KBM-7 (cell line): ENCODE data around the gene EPB41L3.
"Not testable (repeated sequence)": the region's sequence is repeated elsewhere in the genome, so short reads cannot be mapped to it uniquely, and the experiment has no call there.

ENCODE experiments used
- DNase-seq: peaks from one replicate; pipeline ENCODE4 v3.0.0-alpha.2; 2015
- in situ Hi-C: fragments of 300-500 bp; cut with MboI; formaldehyde crosslinking; loops from 2 replicates; pipeline ENCODE4 v1.14.3; 2020; ENCODE audit warnings: low sequenced_read_pairs, low pct_unique_long_range_greater_than_20kb, mixed read lengths

EPB41L3 gene

DNA sequence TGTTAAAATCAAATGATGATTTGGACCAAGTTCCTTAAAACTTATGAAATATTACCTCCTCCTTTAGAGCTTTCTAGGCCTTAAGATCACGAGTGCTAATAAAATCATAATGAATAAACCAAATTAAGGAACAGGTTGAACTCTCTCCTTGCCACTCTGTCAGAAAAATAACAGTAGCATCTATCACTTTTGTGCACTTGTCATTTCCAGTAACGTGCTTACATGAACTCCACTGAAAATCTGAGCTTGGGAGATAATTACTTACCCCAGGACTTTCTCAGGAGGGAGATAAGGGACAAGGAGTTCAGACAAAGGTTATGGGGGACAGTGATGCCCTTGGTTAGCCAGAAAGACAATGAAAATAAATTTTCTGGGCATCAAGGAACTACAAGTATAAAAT, 36.0 kb downstream of the EPB41L3 start:
- DNase-seq, result no peak
- in situ Hi-C loops, result no loop called here

DNA sequence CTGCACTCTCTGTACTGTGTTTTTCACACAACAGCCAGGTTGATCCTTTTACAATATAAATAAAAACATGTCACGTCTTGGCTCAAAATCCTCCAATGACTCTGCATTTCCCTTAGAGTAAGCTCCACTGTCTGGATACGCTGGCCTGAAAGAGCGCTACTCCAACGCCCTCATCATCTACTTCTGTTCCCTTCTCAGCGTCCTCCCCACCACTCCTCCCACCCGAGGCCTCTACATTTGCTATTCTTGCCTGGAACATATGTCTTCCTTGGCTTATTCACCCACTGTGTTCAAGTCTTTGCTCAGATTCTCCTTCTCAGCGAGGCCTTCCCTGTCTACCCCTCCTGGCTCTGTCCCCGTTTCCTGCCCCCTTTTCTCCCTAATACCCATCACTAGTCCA, 37.6 kb downstream of the EPB41L3 start:
- no peak for DNase-seq
- in situ Hi-C loops, result no loop called here

DNA sequence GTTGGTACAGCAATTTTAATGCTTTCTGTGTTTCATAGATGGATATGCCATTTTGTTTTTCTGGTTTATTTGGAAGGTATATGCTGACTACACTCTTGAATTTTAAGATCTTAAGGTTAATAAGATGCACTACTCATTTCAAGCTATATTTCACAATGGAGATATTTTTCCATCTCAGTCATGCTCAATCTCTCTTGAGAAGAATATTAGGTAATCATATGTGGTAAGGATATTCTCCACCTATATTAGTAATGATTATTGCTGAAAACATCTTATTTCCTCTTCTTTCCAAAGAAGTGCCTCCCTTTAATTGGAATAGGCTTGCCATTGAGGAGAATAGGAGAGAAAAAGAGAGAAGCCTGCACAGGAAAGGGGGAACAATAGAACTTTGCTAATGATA, 40.1 kb downstream of the EPB41L3 start:
- no peak for DNase-seq
- in situ Hi-C loops, result no loop called here

DNA sequence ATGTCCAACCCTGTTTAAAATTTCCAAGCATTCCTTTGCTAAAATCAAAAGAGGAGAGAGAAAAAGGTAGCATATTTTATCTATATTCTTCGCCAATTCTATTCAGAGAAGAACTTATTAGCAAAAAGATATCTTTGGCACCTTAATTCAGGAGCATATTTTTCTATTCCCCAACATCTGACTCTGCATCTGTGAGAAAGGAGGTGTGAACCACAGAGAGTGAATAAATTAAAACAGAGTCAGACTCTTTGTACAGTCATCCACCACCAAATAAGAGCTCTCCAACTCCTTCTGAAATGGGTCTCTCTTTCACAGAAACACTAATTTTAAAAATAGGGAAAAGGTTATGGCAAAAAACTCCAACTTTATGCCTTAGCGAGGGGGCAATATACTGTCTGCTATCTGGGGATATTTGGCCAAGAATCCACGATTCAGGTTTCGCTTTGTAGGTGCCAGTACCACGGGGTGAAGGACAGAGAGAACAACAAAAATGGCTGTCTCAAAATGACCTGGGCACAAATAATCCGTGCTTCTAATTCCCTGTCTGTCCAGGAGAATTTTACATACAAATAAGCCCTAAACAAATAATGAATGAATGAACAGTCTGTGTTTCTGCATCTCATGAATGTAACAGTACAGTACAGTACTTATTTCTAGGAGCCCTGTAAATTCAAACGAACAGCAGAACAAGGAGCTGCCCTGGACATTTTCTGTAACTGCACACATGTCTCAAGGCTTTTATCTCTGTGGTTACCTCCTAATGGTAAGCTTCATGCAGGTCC, 43.4 kb downstream of the EPB41L3 start:
- DNase-seq, result no peak
- in situ Hi-C loops, result no loop called here

DNA sequence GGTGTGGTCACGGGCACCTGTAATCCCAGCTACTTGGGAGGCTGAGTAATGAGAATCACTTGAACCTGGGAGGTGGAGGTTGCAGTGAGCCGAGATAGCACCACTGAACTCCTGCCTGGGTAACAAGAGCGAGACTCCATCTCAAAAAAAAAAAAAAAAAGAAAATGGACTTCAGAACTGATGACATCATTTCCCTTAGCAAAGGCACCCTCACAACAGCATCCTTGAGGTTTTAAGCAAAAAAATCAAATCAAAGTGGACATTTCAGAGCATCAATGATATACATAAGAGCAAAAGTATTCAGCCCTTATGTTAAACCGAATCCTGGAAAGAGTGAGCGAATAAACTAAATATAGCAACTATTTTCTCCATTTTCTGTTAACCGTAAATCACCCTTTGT, 45.3 kb downstream of the EPB41L3 start:
- in situ Hi-C loops, result no loop called here
- DNase-seq, result no peak

DNA sequence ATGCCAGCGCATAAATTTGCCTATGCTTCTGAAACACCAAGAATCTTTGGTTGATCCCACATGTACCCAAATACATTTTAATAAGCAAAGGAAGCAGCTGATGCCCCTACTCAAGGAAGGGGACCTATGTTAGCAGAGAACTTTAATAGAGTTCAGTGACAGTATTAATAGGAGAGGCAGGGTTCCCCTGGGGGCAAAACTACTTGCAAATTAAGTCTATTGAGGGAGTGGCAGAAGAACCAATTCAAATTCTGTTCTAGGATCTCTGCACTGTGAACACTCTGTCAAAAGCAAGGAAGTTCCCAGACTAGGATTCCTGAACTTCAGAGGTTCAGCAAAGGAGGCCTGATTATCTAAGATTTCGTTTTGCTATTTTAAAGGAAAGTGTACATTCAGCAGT, 47.5 kb downstream of the EPB41L3 start:
- DNase-seq, result no peak
- in situ Hi-C loops, result no loop called here

DNA sequence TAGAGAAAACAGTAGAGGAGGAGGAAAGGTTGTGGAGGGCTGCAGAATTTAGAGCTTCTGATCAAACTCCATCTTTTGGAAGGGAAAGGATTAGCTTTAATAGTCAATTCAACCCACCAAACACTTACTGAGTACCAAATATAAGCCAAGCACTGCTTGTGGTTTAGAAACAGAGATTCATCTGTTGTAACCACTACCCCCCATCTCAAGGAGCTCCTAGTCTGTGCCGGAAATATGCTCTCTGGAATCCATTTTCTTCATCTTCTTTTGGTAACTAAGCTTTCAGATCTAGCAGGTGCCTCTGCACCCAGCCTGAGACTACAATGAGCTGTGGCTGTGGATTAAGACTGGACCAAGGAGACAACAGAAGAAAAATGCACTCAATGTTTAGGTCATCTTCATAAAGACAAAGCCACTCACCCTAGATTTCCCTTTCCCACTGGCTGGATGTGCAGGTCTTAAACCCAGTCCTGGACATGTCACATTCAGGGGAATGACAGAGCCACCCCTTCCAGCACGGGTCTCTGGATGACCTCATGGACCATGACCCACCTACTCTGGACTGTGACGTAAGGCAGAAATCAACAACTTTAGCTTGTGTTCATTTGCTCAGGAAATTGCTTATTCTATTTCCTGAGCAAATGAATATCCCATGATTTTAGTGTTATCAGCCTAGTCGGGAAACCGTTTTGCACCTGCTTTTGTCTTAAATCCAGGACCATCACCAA, 52.9 kb downstream of the EPB41L3 start:
- DNase-seq, result no peak
- in situ Hi-C loops, result no loop called here

DNA sequence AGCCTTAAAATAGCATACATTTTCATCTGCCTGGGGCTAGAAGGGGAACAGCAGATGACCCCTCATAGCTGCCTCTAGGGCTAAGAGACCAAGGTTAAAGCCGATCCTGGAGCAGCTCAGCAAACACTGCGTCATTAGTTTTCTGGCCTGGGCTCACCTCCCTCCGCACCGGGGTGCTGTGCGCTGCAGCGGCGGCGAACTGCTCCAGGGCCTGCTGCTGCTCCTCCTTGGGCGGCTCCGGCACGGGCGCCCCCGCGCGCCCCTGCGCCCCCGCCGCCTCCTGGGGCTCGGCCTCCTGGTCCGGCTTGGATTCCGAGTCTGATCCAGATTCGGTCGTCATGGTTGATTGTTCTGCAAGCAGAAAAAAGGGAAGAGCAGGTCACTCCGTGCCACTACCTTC, 55.0 kb downstream of the EPB41L3 start:
- in situ Hi-C loops, result no loop called here
- DNase-seq, result no peak

DNA sequence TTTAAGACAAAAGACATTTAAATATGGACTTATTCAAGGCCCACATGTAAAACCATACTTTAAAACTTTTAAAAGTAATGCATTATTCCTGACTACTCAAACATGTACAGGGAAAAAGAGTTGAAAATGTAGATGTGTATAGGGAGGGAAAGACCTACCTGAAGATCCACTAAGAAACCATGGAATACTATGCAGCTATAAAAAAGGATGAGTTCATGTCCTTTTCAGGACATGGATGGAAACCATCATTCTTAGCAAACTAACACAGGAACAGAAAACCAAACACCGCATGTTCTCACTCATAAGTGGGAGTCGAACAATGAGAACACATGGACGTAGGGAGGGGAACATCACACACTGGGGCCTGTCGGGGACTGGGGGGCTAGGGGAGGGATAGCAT, 55.8 kb downstream of the EPB41L3 start:
- DNase-seq, in situ Hi-C loops: not testable (repeated sequence)

DNA sequence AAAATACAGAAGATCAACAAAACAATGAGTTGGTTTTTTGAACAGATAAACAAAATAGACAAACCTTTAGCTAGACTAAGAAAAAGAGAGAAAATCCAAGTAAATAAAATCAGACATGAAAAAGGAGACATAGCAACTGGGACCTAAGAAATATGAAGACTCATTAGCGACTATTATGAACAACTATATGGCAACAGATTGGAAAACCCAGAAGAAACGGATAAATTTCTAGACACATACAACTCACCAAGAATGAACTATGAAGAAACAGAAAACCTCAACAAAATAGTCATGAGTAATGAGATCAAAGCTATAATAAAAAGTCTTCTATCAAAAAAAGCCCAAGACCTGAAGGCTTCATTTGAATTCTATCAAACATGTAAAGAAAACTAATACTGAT, 59.3 kb downstream of the EPB41L3 start:
- DNase-seq, result no peak
- in situ Hi-C loops, result no loop called here

DNA sequence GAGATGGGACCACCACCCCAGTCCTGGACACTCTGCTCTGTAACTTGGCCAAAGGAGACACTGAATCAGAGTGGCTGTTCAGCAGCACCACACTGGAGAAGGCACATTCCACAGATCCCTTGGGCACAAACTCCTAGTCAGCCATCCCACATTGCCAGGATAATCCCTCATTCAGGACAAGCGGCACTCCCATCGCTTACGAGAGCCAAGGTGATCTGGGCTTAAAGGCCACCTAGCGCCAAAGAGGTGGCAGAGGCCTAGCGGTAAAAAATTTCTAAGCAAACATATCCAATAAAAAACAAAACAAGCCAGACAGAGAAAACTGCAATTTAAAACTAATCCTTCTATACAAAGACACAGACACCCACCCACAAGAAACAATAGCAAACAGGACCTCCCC, 62.2 kb downstream of the EPB41L3 start:
- in situ Hi-C loops, result no loop called here
- DNase-seq, result no peak

DNA sequence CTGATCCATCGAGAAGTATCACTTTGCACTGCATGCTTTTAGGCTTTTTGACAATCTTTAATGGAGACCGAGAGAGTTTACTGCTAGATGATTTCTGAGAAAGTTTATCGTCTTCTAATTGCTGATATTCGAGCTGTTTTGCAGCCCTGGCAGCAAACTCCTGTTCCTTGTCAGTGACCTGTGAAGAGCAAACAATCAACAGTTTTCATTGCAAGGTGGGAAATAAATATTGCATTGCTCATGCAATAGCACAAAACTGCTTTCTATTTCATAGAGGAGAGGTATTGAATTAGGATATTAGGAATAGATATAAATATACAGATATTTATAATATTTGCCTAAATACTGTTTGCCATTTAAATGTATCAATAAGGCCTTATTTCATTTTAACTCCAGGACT, 65.5 kb downstream of the EPB41L3 start:
- DNase-seq, result no peak
- in situ Hi-C loops, result no loop called here

DNA sequence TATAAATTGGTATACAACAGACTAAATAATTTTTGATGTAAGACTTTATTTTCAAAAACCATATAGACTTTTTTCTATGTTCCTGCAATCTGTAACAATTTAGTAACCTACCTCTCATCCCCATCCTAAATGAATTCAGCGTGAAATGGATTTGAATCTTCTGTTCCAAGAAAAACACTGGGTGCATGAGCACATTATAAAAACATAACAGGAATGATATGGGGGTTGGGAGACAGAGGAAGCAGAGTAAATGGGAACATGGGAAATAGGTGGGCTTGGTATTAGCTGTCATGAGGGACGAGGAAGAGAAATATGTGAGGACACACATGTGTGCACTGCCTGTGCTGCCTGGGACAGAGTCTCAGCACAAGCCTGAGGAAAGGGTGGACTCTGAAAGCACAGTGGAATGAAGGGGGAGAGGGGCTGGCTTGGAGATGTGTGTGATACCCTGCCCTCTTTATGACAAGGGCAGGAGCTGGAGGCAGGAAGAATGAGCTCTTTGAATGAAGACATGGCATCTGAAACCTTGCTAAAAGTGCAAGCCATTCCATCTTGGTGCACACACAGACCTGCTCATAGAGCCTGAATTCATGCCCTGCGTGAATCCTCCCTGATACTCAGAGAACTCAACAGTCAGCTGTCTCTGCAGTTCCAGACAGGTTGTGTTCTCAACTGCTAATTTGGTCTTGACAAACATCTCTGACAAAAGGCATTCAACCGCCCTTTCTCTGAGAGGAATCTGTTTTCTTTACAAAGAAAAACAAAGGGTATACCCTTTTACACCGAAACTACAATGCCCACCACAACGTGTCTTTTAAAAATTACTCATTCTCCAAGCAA, 66.6 kb downstream of the EPB41L3 start:
- in situ Hi-C loops, result no loop called here
- no peak for DNase-seq

DNA sequence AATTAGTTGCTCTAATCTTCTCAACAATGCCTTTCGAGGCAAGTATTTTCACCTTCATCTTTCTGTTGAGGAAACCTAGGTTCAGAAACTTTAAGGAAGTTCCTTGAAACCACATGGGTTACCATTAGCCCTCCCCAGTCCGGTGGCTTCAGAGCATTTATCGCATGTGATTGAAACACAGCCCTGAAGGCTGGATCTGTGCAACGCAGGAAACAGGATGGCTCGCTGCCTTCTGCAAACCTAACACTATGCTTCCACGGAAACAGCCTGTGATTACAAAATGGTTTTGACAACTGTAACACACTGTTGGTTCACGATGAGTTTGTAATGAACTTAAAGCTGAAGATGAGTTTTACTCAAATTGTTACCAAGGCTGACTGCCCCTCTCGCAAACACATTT, 68.5 kb downstream of the EPB41L3 start:
- DNase-seq, result peak; percentile 85

DNA sequence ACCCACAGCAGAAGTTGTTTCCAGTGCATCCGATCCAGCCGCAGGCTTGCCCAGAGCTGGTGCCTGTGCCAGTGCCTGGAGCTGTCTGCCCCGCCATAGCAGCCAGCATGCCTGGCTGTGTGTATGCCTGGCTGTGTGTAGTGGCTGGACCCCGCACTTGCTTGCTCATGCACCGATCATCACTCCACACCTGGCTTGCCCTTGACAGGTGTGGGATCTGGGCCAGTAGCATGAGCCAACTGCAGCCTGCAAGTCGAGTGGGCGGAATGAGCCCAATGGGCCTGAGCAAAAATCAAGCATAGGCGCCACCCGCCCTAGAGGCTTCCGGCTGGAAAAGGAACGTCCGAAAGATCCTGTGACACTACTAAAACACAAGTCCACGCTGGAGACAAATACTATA, 74.5 kb downstream of the EPB41L3 start:
- no peak for DNase-seq
- in situ Hi-C loops, result no loop called here

More for the DNA sequence above, 68.5 kb downstream of the EPB41L3 start:
- in situ Hi-C loops, result no loop called here

DNA sequence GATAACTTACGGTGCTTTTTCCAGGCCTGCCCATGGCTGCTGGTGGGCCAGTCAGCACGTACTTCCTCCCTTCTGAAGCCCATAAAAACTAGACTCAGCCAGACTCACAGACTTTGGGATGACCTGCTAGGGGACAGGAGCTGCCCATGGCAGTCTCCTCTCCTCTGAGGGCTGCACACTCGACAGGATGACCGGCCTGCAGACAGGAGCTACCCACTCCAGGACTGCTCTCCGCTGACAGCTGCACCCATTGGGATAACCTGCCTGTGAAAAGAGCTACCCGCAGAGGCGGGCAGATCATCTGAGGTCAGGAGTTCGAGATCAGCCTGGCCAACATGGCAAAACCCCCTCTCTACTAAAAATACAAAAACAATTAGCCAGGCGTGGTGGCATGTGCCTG, 75.4 kb downstream of the EPB41L3 start:
- no peak for DNase-seq
- in situ Hi-C loops, result no loop called here

DNA sequence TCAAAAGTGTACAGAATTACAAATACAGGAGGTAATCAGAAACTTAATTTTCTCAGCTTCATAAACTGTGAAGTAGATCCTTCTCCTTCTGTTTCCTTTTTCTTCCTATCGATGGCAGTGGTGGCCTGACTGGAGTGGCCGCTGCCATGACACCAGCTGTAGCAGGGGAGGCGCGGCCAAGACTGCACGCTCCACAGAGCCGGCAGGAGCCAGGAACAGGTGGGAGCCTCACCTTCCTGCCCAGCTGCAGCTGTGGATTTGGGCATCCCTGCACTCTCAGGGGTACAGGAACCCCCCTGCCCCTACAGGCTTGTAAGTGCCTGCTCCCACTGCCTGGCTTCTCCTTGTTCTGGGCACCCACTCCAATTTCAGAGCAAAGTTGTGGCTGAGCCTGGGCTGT, 76.1 kb downstream of the EPB41L3 start:
- DNase-seq, result no peak
- in situ Hi-C loops, result no loop called here

DNA sequence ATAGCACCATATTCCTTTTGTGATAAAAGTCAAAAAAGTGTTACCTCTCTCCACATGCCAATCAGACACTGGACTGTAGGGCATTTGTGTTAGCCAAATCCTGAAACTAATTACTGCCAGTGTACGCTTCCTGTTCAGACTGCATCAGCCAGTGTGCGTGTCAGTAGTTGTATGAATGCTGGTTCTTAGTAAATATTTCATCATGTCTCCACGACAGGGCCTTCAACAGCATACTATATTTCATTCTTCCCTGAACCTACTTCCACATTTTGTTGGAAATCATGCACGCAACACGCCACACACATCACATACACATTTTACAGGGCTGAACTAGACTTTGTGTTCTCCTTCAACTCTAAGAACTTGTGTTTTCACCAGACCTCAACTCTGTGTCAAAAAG, 77.5 kb downstream of the EPB41L3 start:
- peak; percentile 95 for DNase-seq
- in situ Hi-C loops, result no loop called here

DNA sequence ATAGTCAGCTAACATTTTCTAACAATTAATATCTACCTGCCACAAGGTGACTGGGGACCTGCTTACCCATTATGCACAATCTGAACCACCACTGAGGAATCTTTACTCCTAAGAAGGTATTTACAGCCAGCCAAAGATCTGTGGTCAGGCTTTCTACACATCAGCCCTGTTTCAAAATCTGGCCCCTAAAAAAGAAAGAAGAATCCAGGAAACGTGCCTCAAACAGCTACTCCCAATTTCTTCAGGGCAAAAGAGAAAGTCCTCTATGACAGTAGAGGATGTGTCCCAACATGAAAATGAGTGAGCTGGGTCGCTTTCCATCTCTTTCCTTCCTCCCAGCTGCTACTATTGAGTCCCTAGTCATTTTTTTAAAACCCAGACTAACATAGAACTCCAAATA, 79.5 kb downstream of the EPB41L3 start:
- peak; percentile 61 for DNase-seq
- in situ Hi-C loops, result no loop called here

DNA sequence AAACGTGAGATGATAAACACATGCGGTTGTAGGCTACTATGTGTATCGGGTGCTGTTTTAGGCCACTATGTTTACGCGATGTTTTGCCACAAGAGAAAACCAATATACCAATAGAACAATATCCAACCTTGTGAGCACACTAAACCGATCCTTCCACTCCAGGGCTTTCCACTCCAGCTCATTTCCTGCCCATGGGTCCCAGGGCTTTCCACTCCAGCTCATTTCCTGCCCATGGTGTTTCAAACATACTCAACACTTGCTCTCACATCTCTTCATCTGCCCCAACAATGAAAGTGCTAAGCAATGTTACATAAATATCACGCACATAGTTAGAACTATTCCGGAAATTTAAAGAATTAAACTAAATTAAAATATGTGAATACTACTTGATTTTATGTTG, 80.0 kb downstream of the EPB41L3 start:
- no peak for DNase-seq
- in situ Hi-C loops, result no loop called here
